GM19463 (cell line): Measurements from ENCODE around the gene PLEKHF1.
"Not testable (repeated sequence)": the region's sequence is repeated elsewhere in the genome, so short reads cannot be mapped to it uniquely, and the experiment has no call there.

Source experiments
- ATAC-seq: cut with Tn5 transposase; IDR thresholded peaks from one replicate; pipeline ENCODE4 v1.9.1; 2021; ENCODE audit warnings: mild to moderate bottlenecking, moderate library complexity; ENCODE audit not compliant: unreplicated experiment

PLEKHF1 gene

DNA sequence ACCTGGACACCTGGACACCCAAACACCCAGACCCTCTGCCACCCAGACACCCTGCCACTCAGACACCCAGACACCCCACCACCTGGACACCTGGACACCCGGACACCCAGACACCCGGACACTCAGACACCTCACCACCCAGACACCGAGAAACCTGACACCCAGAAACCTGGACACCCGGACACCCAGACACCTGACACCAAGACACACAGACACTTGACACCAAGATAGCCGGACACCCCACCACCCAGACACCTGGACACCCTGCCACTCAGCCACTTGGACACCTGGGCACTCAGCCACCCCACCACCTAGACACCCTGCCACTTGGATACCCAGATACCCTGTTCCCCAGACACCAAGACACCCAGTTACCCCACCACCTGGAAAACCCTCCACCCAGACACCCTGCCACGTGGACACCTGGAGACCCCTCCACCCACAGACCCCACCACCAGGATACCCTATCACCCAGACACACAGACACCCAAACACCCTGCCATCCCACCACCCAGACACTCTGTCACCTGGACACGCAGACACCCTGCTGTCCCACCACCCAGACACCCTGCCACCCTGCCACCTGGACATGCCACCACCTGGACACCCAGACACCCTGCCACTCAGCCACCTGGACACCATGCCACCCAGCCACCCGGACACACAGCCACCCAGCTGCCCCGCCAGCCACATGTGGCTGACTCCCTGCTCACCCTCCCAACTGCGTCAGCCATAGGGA lies 32.4 kb downstream of the PLEKHF1 start:
- ATAC-seq: no peak

DNA sequence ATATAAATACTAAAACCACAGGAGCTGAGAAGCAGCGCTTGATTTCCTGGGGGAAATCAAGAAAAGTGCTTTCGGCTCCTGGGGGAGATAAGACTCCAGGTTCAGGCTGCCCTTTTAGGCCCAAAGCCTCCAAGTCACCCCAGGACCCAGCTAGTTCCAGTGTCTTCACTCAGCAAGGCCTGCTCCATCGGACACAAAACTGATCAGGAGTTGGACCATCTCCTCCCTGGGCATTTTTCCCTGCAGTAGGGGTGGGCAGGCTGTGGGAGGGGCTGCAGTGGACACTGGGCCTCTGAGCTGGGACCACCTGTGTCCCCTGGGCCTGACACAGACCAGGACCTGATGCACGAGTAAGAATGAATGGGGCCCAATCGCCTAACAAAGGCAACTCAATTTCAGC lies 34.6 kb downstream of the PLEKHF1 start:
- ATAC-seq: no peak

DNA sequence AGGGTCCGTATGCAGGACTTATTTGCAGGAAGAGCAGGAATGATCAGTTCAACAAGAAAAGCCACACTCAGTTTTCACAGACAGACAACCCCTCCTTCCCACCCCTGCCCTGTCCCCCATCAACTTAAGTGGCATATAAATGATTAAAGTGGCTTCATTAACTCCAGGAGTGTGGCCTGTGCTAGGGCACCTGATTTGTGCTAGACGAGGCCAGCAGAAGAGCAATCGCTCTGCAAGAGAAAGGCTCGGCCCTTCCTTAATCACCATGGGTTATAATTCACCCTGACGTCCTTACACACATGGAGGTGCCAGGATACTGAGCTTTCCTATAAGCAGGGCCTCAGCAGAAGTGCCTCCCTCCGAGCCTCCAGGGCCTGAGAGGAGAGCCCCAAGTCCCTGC lies 35.2 kb downstream of the PLEKHF1 start:
- ATAC-seq: no peak

DNA sequence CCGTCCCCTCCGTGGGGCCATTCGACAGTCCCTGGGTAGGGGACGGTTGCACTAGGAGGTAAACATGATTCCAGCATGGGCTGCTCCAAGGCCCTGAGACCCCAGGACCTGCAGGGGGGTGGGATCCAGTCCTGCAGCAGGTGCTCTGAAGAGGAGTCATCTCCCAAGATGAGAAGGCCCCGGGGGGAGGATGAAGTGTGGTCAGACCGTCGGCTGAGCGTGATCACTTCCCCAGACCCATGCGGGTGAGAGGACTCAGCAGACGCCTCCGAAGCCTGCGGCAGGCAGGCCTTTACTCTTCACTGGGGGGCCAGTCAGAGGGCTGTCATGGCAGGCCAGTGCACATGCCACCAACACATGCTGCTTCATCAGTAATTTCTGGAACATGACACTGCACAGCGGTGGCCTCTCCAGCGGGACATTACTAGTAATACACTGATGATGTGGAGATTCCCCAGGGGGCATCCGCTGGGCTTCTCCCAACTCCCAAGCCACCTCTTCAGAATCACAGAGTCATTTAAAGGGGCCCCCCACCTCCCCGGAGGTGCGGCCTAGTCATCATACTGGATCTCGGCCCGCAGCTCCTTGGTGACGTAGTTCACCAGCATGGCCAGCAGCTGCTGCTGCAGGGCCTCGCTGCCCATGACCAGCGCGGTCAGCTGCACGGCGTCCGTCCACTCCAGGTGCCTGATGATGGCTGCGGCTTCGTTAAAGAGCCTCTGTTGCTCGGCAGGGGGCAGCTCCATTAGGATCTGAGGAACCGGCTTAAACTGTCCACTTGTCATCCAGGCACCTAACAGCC lies 37.1 kb downstream of the PLEKHF1 start:
- no peak for ATAC-seq

DNA sequence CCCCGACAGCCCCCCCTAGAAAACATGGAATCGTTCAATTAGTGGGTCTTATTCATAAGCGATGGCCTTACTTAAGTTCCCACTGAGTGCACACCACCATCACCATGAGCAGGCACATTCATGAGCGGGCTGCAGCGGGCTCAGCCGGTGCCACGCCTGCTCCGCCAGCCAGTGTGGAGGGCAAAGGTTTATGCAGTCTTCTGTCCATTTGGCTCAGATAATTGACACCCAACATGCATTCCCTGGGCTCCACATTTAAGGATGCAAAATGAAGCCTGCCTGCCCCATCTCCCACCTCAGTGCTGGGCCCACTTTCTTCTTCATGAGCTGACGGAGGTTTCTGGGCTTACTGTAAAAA lies 37.7 kb downstream of the PLEKHF1 start:
- no peak for ATAC-seq

DNA sequence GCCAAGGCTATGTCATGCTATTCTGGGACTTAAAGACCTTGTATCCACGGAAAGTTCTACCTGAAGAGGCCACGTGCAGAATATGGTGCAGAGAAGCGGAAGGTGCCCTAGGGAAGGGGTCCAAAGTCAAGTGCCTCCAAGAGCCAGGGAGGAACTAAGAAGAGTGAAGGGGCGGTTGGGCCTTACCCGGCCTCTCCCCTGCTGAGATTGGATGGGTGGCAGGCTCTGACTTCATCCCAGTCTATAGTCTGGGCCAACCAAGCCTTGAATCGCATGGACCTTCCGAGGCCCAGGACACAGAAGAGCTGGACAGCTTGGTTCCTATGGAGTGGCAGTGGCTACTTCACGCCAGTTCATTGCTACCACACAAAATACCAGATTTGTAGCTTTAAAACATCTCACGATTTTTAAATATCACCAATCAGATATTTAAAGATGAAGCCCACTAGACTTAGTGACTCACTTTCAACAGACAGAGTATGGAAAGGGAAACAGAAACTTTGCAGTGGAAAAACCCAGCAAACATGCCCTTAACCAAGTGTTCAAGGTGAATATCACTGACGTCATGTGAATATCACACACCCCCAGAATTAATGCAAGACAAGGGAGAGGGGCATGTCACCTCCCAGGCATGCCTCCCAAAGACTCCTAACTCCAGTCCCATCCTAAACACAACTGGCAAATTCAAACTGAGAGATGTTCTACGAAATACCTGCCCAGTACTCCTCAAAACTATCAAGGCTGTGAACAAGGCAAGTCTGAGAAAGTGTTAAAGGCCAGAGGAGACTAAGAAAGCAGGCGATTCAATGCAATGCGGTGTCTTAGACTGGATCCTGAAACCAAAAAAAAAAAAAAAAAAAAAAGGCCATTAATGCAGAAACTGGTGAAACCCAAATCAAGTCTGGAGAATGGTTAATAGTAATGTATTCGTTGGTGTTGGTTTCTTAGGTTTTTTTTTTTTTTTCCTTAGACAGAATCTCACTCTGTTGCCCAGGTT lies 39.6 kb downstream of the PLEKHF1 start:
- ATAC-seq: peak; percentile 84

DNA sequence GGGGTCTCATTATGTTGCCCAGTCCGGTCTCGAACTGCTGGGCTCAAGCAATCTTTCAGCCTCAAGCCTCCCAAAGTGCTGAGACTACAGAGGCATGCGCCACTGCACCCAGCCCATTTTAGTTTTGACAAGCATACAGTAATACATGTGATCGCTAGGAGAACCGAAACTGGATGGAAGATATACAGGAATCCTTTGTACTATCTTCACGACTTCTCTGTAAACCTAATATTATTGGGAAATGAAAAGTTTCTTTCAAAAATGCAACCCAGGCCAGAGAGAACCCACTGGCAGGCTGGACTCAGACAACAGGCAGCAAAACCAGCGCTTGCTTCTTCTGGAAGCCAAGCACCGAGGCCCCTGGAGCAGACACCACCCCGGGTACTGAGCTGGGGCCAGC lies 40.4 kb downstream of the PLEKHF1 start:
- no peak for ATAC-seq

DNA sequence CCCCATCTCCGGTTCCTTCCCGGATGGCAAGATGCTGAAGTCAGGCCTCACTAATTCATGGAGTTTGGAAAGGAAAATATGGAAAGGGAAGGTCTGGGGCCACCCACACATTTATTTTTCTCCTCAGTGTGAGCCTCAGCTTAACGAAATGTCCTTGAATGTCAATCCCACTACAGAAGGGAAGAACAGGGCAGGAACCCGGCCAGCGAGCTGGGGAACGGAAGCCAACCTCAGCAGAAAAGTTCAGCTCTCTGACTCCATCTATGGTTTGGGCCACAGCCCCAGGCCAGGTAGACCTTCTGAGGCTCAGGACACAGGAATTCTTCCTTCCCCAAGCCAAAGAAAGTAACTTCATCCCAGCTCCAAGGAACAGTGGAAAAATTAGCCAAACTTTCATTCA lies 41.4 kb downstream of the PLEKHF1 start:
- ATAC-seq: no peak

DNA sequence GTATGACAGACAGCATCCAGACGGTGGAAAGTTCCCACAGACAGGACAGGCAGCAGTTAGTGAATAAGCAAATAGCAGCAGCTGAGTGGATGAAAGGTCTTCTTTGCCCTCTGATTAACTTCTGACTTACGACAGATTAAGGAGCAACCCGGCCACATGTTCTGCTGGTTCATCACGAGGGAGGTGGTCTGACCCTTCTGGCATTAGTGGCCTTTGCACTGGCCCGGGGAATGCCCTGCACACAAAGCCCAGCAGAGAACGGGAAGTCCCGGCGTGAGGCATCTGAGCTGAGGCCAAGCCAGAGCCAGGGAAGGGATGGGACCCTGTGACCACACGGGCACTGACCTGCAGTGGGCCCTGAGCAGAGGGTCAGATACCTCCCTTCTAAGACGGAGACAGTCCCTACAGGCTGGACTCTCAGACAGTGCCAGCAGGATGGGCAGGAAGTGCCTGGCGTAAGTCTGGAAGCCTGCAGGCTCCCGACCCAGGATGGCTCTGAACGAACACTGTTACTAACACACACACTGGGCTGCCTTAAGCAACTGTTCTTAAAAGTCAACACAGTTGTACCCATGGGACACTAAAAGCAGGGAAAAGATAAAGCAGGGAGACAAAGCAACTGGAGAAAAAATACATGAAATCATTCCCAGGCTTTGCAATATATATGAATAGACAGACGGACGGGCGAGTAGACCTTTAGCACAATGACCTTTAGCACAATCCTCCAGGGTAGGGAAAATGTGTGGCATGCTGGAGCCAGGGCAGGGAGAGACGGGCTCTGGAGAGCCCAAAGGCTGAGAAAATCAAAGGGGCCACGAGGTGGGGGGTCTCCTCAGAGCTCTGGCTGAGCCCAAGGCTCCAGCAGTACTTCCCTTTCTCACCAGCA lies 43.5 kb downstream of the PLEKHF1 start:
- no peak for ATAC-seq

DNA sequence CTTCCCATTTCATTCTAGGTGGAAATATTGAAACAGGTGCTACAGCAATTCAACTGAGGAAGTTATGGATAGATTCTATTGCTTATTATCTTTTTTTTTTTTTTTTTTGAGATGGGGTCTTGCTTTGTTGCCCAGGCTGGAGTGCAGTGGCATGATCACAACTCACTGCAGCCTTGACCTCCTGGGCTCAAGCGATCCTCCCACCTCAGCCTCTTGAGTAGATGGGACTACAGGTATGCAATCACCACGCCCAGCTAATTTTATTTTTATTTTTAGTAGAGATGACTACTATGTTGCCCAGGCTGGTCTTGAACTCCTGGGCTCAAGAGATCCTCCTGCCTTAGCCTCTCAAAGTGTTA lies 44.2 kb downstream of the PLEKHF1 start:
- ATAC-seq: not testable (repeated sequence)

DNA sequence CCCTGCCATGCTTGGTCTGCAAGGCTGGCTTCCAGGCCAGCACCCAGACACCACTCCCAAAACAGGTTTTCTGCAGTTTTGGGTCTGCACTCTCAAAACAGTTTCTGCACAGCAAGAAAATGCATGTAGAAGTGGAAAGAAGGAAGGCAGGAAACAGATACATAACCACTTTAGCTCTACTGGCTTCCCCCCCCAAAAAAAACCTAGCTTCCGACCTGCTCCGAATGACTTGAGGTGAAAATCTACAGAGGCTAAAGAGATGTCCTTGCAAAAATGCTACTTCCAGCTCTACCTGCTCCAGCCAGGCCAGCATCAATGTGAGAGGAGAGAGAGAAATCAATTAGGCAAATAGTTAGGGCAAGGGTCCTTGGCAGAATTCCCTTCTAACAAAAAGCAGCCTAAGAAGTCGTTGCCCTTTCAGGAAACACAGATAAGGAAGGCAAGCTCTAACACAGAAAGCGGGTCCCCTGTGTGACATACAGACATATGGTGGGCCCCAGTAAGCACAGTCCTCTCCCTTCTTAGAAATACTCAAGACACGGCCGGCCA lies 46.4 kb downstream of the PLEKHF1 start:
- no peak for ATAC-seq

DNA sequence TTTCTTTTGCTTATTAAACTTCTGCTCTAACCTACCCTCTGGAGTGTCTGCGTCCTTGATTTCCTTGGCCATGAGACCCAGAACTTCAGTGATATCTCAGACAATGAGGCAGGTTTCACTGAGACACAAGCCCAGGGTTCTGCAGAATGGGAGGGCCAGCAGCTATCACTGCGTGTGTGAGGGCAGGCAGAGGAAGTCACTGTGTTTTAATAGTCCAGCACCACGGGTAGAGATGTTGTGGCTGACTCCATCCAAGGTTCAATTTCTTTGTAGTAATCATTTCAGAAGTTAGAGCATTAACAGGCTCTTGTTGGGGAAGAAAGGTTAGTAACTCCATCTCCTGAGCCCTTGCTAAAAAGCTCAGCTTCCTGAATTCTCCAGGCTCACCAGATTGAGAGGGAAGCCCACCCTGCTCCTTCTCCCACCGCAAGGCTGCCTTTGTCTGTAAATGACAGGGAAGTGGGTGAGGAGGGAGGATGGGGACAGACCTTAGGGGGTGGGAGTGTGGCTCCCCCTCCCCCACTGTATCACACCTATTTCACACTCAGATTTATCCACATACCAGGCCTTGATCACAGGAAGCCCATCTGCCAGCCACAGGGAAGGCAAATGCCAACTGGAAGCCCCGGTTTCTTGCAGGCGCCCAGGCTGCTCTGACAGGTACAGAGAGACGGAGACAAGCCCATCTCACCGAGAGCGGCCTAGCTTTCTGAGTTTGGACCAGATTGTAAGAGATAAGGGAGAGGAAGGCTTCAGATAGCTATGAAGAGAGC lies 47.7 kb downstream of the PLEKHF1 start:
- no peak for ATAC-seq

DNA sequence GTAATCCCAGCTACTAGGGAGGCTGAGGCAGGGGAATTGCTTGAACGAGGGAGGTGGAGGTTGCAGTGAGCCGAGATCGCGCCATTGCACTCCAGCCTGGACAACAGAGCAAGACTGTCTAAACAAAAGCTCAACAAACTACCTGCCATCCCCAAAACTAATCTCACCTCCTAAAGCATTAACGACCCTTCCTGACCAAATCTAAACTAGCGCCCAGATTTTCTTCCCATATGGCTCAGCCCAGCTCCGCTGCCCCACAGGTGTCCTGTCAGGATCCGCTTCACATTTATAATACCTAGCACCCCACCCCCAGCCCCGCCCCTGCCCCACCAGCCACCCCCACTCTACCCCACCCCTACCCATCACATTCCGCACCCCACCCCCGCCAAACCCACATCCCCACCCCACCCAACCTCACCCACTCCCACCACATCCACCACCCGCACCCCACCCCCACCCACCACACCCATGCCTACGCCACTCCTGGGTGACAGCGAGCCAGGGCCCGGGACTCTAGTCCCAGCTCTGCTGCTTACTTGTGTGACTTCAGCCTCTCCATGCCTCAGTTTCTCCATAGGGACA lies 49.2 kb downstream of the PLEKHF1 start:
- peak; percentile 22 for ATAC-seq

DNA sequence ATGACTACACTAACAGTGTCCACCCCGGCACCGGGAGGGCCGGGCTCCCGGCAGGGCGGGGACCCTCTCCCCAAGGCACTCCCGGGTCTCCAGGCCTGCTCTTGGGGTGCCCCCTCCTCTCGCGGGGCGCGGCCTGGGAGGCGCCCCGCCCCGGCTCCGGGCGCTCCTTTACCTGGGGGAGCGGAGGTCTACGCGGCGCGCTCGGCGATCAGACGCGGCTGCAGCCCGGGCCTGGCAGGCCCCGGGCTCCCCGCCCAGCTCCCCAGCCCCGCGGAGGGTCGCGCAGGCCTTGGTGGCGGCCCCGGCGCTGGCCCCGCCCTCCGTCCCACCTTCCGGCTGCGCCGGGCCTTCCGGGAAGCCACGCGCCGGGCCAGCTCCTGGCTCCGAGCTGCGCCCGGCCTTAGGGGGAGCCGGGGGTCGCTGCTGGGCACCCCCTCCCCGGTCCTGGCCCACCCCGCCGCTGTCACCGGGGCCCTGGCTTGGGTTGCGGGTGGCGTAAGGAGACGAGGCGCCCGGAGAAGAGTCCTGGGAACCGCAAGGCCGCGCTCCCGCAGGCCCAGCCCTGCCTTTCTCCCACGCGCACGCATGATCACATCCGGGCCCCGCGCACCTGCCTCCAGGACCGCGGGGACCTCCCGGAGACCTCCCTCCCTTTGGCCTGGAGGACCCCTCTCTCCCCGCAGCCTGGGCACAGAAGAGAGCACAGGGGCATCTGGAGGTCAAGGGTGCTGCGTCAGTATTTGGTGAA lies 49.9 kb downstream of the PLEKHF1 start, which contains the start of gene C19orf12:
C19orf12 (minus strand) TSS at position 309 of the 748 bp plus-strand sequence. CDS start 6,848 bp downstream, outside the sequence.
- ATAC-seq: peak; percentile 82

DNA sequence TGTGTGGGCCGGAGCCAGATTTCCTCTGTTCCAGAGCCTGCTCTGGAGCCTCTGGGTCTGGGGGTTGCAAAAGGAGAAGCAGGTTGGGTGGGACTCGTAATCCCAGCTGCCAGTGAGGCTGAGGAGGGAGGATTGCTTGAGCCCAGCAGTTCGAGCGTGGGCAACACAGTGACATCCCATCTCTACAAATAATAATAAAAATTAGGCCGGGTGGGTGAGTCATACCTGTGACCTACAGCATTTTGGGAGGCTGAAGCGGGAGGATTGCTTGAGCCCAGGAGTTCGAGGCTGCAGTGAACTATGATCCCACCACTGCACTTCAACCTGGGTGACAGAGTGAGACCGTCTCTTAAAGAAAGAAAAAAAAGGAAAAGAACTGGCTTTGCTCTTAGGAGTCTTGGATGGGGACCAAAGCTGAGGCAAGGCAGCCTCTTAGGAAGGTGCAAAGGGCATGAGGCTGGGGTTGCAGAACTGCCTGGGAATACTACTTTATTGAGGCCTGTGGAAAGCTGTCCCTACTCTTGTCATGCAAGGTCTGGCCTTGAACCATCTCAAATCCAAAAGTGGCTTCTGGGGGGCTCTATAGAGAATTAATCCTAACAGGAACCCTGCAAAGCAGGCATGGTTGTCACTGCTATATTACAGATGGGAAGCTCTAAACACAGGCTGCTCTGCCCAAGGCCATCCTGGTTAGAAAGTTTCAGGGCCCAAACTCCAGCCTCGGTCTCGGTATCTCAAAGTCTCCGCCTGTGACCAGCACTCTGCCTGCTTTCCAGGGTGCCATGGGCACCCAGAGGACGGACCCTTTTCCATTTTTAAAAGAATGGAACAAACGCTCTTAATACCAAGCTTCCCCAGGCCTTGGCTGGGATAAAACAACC lies 50.7 kb downstream of the PLEKHF1 start:
- no peak for ATAC-seq

DNA sequence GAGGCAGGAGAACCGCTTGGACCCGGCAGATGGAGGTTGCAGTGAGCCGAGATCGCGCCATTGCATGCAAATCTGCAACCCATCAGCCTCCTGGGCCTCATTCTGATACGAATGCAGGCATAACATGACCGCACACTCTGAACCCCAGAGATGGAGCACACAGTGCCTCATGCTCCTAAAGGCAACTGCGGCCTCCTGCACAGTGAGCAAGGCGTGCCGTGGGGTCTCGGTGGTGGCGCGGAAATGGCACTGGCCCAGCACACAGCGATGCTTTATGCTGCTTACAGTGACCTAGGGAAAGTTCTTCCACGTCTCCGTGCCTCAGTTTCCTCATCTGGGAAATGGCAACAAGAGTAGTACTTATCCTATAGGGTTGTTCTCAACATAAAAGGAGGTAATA lies 51.8 kb downstream of the PLEKHF1 start:
- ATAC-seq: no peak

DNA sequence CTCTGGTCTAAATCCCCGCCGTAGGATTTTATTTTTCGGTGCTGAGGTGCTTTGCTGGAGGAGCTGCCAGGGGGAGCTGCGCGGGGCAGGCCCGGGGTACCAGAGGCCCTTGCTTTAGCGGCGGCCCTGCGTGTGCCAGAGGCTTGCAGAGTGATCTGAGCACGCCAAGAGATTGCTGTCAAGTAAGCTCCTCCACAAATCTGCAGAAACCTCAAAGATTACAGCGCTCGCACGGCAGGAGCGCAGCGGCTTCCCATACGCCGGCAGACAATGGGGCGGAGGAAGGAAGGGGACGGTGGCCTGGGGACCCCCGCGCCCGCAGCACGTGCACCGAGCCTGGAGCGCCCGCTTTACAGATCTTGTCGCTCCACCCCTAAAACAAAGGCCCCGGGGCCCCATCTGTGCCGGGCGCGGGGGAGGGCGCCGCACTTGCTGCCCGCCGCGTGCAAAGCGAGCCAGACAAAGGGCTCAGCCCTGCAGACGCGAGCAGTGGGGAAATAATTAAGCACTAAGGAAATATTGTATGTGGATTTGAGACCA lies 58.9 kb downstream of the PLEKHF1 start:
- ATAC-seq: no peak
